AG04449 (cell line): ENCODE data around the gene KIF9.
A peak's percentile ranks its signal among the peaks of the same experiment; 100 is the strongest.
"Not testable (repeated sequence)": the region's sequence is repeated elsewhere in the genome, so short reads cannot be mapped to it uniquely, and the experiment has no call there.

Experiments
- CTCF ChIA-PET: fragments of 350-600 bp; formaldehyde crosslinking; extraction: SDS; loops from one replicate; lab custom pipeline; 2021; ENCODE audit warnings: antibody characterized with exemption; lab: Yijun Ruan, JAX
- POLR2A ChIA-PET: fragments of 400-600, 350-600 bp; formaldehyde crosslinking; extraction: SDS; loops from one replicate; lab custom pipeline; 2020; ENCODE audit warnings: antibody characterized with exemption, inconsistent platforms; lab: Yijun Ruan, JAX
- DNase-seq: peaks from one replicate; pipeline ENCODE4 v3.0.0-alpha.2; 2010; ENCODE audit warnings: low read depth, low spot score
- H3K4me3 ChIP-seq: 2 replicates; pipeline ENCODE4 v1.5.1; 2011; ENCODE audit warnings: low read depth, mild to moderate bottlenecking, control low read depth, low read length
- TF ChIP-seq, protein P1 (sequence below): IDR thresholded peaks from one replicate; pipeline ENCODE4 v1.5.1; 2011; ENCODE audit warnings: mild to moderate bottlenecking, moderate library complexity, low read length, control low read depth, inconsistent platforms; ENCODE audit not compliant: insufficient read depth; ENCODE audit errors: missing control alignments

The KIF9 gene

DNA sequence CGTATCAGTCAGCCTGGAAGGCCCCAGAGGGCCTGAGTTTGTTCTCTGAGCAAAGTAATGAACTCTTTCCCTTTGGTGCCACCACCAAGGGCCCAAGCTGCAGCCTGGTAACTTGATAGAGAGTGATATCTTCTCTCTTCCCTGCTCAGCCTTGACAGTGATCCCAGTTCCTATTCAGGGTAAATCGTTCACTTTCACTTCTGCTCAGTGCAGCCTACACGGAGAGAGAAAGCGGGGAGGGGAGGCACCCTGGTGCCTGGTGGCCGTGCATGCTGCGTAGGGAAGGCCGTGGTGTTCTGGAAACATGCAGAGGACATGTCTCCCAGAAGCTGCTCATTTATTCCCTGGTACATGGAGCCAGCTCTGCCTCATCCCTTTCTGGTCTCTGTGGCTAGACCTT, 54.9 kb downstream of the KIF9 start:
- DNase-seq = no peak
- TF ChIP-seq, protein P1, sequence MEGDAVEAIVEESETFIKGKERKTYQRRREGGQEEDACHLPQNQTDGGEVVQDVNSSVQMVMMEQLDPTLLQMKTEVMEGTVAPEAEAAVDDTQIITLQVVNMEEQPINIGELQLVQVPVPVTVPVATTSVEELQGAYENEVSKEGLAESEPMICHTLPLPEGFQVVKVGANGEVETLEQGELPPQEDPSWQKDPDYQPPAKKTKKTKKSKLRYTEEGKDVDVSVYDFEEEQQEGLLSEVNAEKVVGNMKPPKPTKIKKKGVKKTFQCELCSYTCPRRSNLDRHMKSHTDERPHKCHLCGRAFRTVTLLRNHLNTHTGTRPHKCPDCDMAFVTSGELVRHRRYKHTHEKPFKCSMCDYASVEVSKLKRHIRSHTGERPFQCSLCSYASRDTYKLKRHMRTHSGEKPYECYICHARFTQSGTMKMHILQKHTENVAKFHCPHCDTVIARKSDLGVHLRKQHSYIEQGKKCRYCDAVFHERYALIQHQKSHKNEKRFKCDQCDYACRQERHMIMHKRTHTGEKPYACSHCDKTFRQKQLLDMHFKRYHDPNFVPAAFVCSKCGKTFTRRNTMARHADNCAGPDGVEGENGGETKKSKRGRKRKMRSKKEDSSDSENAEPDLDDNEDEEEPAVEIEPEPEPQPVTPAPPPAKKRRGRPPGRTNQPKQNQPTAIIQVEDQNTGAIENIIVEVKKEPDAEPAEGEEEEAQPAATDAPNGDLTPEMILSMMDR = no peak
- POLR2A ChIA-PET = no interaction called here
- CTCF ChIA-PET = no interaction called here
- no peak overlapping the region for H3K4me3 ChIP-seq

- TF ChIP-seq, protein P1 = no peak
- no peak overlapping the region for H3K4me3 ChIP-seq
- ChIA-PET CTCF (interaction anchor here (1.0 to 1.4 kb wide), 3 partner anchors 9 to 38 kb away, joined by 3 to 4 read pairs (median 3); no protein-coding TSS in a partner anchor), POLR2A (no interaction called here)
- peak; percentile 3 for DNase-seq
Measured at GRCh38 chr3:47225310-47225906, 57.2 kb downstream of the KIF9 start.

GRCh38 chr3:47223755-47224154, 58.8 kb downstream of the KIF9 start:
- POLR2A ChIA-PET = no interaction called here
- TF ChIP-seq, protein P1 = no peak
- no peak for DNase-seq
- H3K4me3 ChIP-seq = no peak overlapping the region
- CTCF ChIA-PET = no interaction called here

DNA sequence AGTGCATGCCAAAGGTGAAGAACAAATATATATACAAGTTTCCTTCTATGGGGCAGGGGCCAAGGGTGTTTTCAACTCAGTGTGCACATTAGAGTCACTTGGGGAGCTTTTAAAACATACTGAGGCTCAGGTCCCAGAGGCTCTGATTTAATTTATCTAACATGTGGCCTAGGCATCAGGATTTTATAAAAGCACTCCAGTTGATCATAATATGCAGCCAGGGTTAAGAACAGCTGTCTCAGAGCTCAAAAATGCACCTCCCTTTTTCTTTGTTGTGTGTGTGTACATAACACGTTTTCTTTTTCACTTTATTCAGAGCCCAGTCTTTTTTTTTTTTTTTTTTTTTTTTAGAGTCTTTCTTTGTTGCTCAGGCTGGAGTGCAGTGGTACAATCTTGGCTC, 60.8 kb downstream of the KIF9 start:
- TF ChIP-seq, protein P1 = no peak
- H3K4me3 ChIP-seq = no peak overlapping the region
- ChIA-PET POLR2A (no interaction called here), CTCF (interaction anchor here (0.6 kb wide), 1 partner anchor 198 kb away, joined by 3 read pairs; no protein-coding TSS in a partner anchor)
- no peak for DNase-seq

- TF ChIP-seq, protein P1 = no peak
- no peak overlapping the region for H3K4me3 ChIP-seq
- ChIA-PET CTCF (no interaction called here), POLR2A (no interaction called here)
- no peak for DNase-seq
Measured at GRCh38 chr3:47210863-47211405, 71.7 kb downstream of the KIF9 start.

- DNase-seq, POLR2A ChIA-PET, H3K4me3 ChIP-seq, CTCF ChIA-PET: not testable (repeated sequence)
Measured at GRCh38 chr3:47206022-47206421, 76.6 kb downstream of the KIF9 start.

DNA sequence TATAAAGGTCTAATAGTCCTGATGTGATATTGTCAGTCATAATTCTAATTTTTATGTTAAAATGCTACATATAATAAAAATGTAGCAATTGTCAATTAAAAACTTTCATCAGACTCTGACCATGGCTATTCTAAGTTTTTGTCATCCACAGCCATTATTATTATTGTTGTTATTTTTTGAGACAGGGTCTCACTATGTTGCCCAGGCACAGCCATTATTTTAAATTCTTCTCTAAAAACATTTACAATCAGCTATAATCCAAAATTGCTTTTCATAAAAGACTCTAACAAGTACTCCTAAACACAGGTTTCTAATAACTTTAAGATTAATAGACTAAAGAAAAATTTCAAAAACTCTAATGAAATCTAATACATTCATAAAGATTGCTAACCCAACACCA, 77.7 kb downstream of the KIF9 start:
- no peak for DNase-seq
- TF ChIP-seq, protein P1 = no peak
- ChIA-PET CTCF (no interaction called here), POLR2A (no interaction called here)
- no peak overlapping the region for H3K4me3 ChIP-seq
